Measurements from ENCODE around the gene IGFBPL1.
"Not testable (repeated sequence)": the region's sequence is repeated elsewhere in the genome, so short reads cannot be mapped to it uniquely, and the experiment has no call there.

IGFBPL1 gene

DNA sequence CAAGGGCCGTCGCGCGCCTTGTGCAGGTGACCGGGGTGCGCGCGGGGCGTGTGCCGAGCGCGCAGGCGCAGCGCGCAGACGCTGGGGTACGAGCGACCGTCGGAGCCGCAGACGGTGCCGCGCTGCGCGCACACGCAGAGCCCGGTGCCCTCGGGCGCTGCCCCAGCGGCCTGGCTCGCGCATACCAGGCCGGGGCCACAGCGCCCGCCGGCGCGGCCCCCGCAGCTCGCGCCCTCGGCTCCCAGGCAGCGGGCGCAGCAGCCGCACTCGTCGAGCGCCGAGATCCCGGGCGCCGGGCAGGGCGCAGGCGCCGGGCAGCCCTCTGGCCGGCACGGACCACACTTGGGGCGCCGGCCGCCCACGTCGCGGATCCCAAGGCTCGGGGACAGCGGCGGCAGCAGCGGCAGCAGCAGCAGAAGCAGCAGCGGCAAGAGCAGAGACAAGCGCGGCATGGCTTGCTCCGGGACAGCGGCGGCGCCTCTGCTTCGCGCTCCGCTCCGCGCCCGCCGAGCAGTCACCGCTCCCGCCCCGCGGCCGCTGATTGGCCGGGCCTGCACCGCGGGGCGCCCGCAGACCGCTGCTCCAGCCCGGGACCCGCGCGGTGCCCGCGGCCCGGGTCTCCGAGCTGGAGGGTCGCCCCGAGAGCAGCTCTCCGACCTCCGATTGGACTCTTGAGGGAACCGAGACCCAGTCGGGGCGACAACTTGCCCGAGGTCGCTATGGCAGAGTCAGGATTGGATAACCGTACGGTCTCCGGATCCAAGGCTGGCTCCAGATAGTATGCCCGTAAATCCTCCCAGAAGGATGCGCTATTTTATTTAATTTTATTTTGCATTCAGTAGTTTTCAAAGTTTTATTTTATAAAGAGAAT lies at the start of gene IGFBPL1:
Gene IGFBPL1, minus strand, starts transcription at position 482 of the 871 bp plus-strand sequence. Its CDS starts 30 bp downstream, at position 452.
- Histone ChIP-seq H3K27ac (ENCODE audit: low read depth, low read length) (no peak within 1 kb of the TSS), H3K4me3 (ENCODE audit: low read depth, low read length) (peak within 1 kb of the TSS; percentile 53), H3K9ac (ENCODE audit: low read length) (peak within 1 kb of the TSS; percentile 63), H3K9me3 (ENCODE audit: control insufficient read depth, insufficient read depth, low read depth, low read length) (no peaks in the 10 kb centered on the region), H3K27me3 (ENCODE audit: control insufficient read depth, insufficient read depth, low read length) (peaks cover 60% of the 10 kb centered on the region), H3K36me3 (ENCODE audit: control insufficient read depth, insufficient read depth, low read length) (no peaks in the 10 kb centered on the region), H3K4me1 (ENCODE audit: control insufficient read depth, insufficient read depth, low read length) (peaks cover 34% of the 10 kb centered on the region)

DNA sequence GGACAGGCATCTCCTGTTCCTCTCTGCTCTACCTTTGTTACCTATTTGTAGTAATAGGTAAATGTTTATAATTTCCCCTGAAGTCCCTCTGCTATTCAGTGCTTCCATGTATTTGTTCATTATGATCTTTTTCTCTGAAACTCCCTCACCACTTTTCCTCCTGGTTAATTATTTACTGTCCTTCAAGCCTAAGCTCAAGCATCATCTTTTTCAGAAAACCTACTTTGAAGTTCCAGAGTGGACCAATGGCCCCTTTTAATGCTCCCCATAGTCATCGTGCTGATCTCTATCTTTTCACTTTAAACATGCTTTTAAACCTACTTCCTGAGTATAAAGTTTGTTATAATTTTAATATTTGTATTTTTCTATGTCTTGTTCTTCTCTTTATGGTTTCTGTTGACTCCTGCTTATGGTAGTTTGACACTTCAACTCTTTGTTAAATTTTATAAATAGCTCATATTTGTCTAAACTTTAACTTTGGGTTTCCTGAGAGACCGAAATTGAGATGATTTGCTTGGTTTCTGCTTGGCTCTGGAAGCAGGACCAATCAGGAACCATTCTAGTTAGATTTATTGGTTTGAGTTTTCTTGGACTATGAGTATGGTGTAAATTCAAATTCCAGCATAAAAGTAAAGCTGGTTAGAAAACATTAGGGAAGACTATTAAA lies 48.5 kb upstream of the IGFBPL1 start:
- H3K36me3 ChIP-seq (ENCODE audit: control insufficient read depth, insufficient read depth, low read length); H3K27ac ChIP-seq (ENCODE audit: low read depth, low read length); H3K4me3 ChIP-seq (ENCODE audit: low read depth, low read length); H3K9ac ChIP-seq (ENCODE audit: low read length); H3K27me3 ChIP-seq (ENCODE audit: control insufficient read depth, insufficient read depth, low read length); H3K9me3 ChIP-seq (ENCODE audit: control insufficient read depth, insufficient read depth, low read depth, low read length); H3K4me1 ChIP-seq (ENCODE audit: control insufficient read depth, insufficient read depth, low read length): not testable (repeated sequence)

GRCh38 chr9:38467404-38467803 lies 43.1 kb upstream of the IGFBPL1 start:
- no peak overlapping the region for H3K4me3 ChIP-seq (ENCODE audit: low read depth, low read length)
- H3K9me3 ChIP-seq (ENCODE audit: control insufficient read depth, insufficient read depth, low read depth, low read length) = no peaks in the 10 kb centered on the region
- H3K27me3 ChIP-seq (ENCODE audit: control insufficient read depth, insufficient read depth, low read length) = no peaks in the 10 kb centered on the region
- no peak overlapping the region for H3K27ac ChIP-seq (ENCODE audit: low read depth, low read length)
- H3K9ac ChIP-seq (ENCODE audit: low read length) = no peak overlapping the region
- no peaks in the 10 kb centered on the region for H3K36me3 ChIP-seq (ENCODE audit: control insufficient read depth, insufficient read depth, low read length)
- no peaks in the 10 kb centered on the region for H3K4me1 ChIP-seq (ENCODE audit: control insufficient read depth, insufficient read depth, low read length)

- Histone ChIP-seq H3K9ac (ENCODE audit: low read length) (no peak overlapping the region), H3K27me3 (ENCODE audit: control insufficient read depth, insufficient read depth, low read length) (peaks cover 8% of the 10 kb centered on the region; the same call in 1 of the 2 replicates), H3K4me1 (ENCODE audit: control insufficient read depth, insufficient read depth, low read length) (no peaks in the 10 kb centered on the region), H3K36me3 (ENCODE audit: control insufficient read depth, insufficient read depth, low read length) (no peaks in the 10 kb centered on the region), H3K9me3 (ENCODE audit: control insufficient read depth, insufficient read depth, low read depth, low read length) (peaks cover 6% of the 10 kb centered on the region), H3K4me3 (ENCODE audit: low read depth, low read length) (no peak overlapping the region), H3K27ac (ENCODE audit: low read depth, low read length) (no peak overlapping the region)
Observed at GRCh38 chr9:38453835-38454234, 29.6 kb upstream of the IGFBPL1 start.

GRCh38 chr9:38451162-38451561 lies 26.9 kb upstream of the IGFBPL1 start:
- Histone ChIP-seq H3K27ac (ENCODE audit: low read depth, low read length) (no peak overlapping the region), H3K4me1 (ENCODE audit: control insufficient read depth, insufficient read depth, low read length) (no peaks in the 10 kb centered on the region), H3K27me3 (ENCODE audit: control insufficient read depth, insufficient read depth, low read length) (no peaks in the 10 kb centered on the region), H3K4me3 (ENCODE audit: low read depth, low read length) (no peak overlapping the region), H3K9me3 (ENCODE audit: control insufficient read depth, insufficient read depth, low read depth, low read length) (peaks cover 6% of the 10 kb centered on the region), H3K9ac (ENCODE audit: low read length) (no peak overlapping the region), H3K36me3 (ENCODE audit: control insufficient read depth, insufficient read depth, low read length) (no peaks in the 10 kb centered on the region)

DNA sequence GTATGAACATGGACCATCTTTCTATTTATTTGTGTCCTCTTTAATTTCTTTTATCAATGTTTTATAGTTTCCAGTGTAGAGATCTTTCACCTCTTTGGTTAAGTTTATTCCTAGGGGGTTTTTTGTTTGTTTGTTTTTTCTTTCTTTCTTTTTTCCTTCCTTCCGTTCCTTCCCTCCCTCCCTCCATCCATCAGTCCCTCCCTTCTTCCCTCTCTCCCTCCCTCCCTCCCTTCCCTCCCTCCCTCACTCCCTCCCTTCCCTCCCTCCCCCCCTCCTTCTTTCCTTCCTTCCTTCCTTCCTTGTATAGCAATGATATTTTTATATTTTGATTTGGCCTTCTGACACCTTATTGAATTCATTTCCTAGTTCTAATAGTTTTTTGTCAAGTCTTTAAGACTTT lies 23.4 kb upstream of the IGFBPL1 start:
- H3K9me3 ChIP-seq (ENCODE audit: control insufficient read depth, insufficient read depth, low read depth, low read length) = peaks cover 6% of the 10 kb centered on the region
- H3K36me3 ChIP-seq (ENCODE audit: control insufficient read depth, insufficient read depth, low read length) = no peaks in the 10 kb centered on the region
- H3K27ac ChIP-seq (ENCODE audit: low read depth, low read length) = no peak overlapping the region
- H3K4me3 ChIP-seq (ENCODE audit: low read depth, low read length) = no peak overlapping the region
- H3K4me1 ChIP-seq (ENCODE audit: control insufficient read depth, insufficient read depth, low read length) = no peaks in the 10 kb centered on the region
- H3K27me3 ChIP-seq (ENCODE audit: control insufficient read depth, insufficient read depth, low read length) = no peaks in the 10 kb centered on the region
- no peak overlapping the region for H3K9ac ChIP-seq (ENCODE audit: low read length)

- Histone ChIP-seq H3K27me3 (ENCODE audit: control insufficient read depth, insufficient read depth, low read length) (no peaks in the 10 kb centered on the region), H3K36me3 (ENCODE audit: control insufficient read depth, insufficient read depth, low read length) (no peaks in the 10 kb centered on the region), H3K4me1 (ENCODE audit: control insufficient read depth, insufficient read depth, low read length) (0 out of 2 replicates have a peak, but pooled peaks cover 2% of the 10 kb centered on the region), H3K27ac (ENCODE audit: low read depth, low read length) (no peak overlapping the region), H3K4me3 (ENCODE audit: low read depth, low read length) (no peak overlapping the region), H3K9me3 (ENCODE audit: control insufficient read depth, insufficient read depth, low read depth, low read length) (no peaks in the 10 kb centered on the region; the same call in 1 of the 2 replicates), H3K9ac (ENCODE audit: low read length) (no peak overlapping the region)
Observed at GRCh38 chr9:38445154-38446043, 21.1 kb upstream of the IGFBPL1 start.

GRCh38 chr9:38443597-38443996 lies 19.3 kb upstream of the IGFBPL1 start:
- H3K9me3 ChIP-seq (ENCODE audit: control insufficient read depth, insufficient read depth, low read depth, low read length) = no peaks in the 10 kb centered on the region
- no peaks in the 10 kb centered on the region for H3K36me3 ChIP-seq (ENCODE audit: control insufficient read depth, insufficient read depth, low read length)
- no peak overlapping the region for H3K4me3 ChIP-seq (ENCODE audit: low read depth, low read length)
- no peak overlapping the region for H3K27ac ChIP-seq (ENCODE audit: low read depth, low read length)
- 0 out of 2 replicates have a peak, but pooled peaks cover 2% of the 10 kb centered on the region for H3K4me1 ChIP-seq (ENCODE audit: control insufficient read depth, insufficient read depth, low read length)
- no peaks in the 10 kb centered on the region for H3K27me3 ChIP-seq (ENCODE audit: control insufficient read depth, insufficient read depth, low read length)
- no peak overlapping the region for H3K9ac ChIP-seq (ENCODE audit: low read length)

- H3K9me3 ChIP-seq (ENCODE audit: control insufficient read depth, insufficient read depth, low read depth, low read length) = no peaks in the 10 kb centered on the region
- H3K9ac ChIP-seq (ENCODE audit: low read length) = no peak overlapping the region
- H3K4me1 ChIP-seq (ENCODE audit: control insufficient read depth, insufficient read depth, low read length) = 0 out of 2 replicates have a peak, but pooled peaks cover 2% of the 10 kb centered on the region
- H3K27me3 ChIP-seq (ENCODE audit: control insufficient read depth, insufficient read depth, low read length) = no peaks in the 10 kb centered on the region
- no peak overlapping the region for H3K27ac ChIP-seq (ENCODE audit: low read depth, low read length)
- H3K4me3 ChIP-seq (ENCODE audit: low read depth, low read length) = no peak overlapping the region
- H3K36me3 ChIP-seq (ENCODE audit: control insufficient read depth, insufficient read depth, low read length) = no peaks in the 10 kb centered on the region
Observed at GRCh38 chr9:38443181-38443580, 18.9 kb upstream of the IGFBPL1 start.

DNA sequence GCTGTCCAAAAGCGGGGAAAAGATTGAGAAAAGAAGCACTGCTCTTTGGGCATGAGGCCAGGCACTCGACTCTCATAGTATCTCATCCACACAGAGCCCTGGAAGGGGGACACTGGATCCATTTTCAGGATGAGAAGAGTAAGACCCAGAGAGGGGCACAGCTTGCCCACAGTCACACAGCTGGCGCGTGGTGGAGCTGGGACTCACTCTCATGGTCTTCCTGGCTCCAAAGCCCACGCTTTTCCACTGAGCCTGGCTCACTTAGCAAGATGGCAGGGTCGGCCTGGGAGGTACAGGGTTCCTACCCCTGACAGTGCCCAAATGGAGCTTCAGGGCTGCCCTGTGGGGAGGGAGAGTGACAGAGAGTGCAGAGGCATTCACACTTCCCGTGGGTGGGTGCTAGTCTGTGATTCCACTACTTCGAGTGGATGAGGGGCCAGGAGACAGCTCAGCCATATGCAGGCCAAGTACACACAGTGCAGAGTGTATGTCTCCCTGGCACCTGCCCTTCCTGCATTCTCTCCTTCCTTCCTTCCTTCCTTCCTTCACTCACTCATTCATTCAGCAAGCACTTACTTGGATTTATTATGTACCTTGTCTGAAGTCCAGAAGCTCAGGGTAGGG lies 18.3 kb upstream of the IGFBPL1 start:
- Histone ChIP-seq H3K27ac (ENCODE audit: low read depth, low read length) (no peak overlapping the region), H3K9me3 (ENCODE audit: control insufficient read depth, insufficient read depth, low read depth, low read length) (no peaks in the 10 kb centered on the region), H3K4me3 (ENCODE audit: low read depth, low read length) (no peak overlapping the region), H3K4me1 (ENCODE audit: control insufficient read depth, insufficient read depth, low read length) (peaks cover 3% of the 10 kb centered on the region; the same call in 1 of the 2 replicates), H3K27me3 (ENCODE audit: control insufficient read depth, insufficient read depth, low read length) (no peaks in the 10 kb centered on the region), H3K9ac (ENCODE audit: low read length) (no peak overlapping the region), H3K36me3 (ENCODE audit: control insufficient read depth, insufficient read depth, low read length) (no peaks in the 10 kb centered on the region)
